Measurements from ENCODE around the gene ALDH2.

GRCh38 chr12:111757361-111758119 lies 9.2 kb upstream of the ALDH2 start:
- TF ChIP-seq CTCF (conservative IDR thresholded peaks at IDR 0.05; ENCODE audit: low read length) (no peak), EZH2phosphoT487 (IDR thresholded peaks at IDR 0.05; ENCODE audit: borderline replicate concordance) (no peak)

Measured in Loucy (cell line).